ENCODE data around the gene MUSK.

DNA sequence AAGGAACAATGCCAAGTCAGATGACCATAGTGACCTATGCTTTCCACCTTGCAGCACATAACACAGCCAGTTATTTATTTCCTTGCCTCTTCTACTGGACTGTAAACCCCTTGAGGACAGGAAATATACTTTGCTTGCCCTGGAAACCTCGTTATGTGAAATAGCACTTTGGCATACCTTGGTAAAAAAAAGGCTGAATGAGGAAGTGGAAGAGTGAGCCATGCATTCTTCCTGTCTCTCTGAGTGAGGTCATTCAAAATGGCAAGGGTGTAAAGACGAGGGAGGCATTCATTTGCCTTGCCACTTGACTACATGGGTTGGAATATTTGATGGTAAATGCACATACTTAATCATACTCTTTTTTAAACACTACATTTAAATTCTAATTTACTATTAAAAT, 46.2 kb upstream of the MUSK start:
- TF ChIP-seq, protein P1, sequence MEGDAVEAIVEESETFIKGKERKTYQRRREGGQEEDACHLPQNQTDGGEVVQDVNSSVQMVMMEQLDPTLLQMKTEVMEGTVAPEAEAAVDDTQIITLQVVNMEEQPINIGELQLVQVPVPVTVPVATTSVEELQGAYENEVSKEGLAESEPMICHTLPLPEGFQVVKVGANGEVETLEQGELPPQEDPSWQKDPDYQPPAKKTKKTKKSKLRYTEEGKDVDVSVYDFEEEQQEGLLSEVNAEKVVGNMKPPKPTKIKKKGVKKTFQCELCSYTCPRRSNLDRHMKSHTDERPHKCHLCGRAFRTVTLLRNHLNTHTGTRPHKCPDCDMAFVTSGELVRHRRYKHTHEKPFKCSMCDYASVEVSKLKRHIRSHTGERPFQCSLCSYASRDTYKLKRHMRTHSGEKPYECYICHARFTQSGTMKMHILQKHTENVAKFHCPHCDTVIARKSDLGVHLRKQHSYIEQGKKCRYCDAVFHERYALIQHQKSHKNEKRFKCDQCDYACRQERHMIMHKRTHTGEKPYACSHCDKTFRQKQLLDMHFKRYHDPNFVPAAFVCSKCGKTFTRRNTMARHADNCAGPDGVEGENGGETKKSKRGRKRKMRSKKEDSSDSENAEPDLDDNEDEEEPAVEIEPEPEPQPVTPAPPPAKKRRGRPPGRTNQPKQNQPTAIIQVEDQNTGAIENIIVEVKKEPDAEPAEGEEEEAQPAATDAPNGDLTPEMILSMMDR (IDR thresholded peaks at IDR 0.05) = no peak
- TF ChIP-seq POLR2A (IDR thresholded peaks at IDR 0.05; ENCODE audit: low read length) (no peak), POLR2AphosphoS2 (conservative IDR thresholded peaks at IDR 0.05; ENCODE audit: low read length) (no peak), FOSL2 (IDR thresholded peaks at IDR 0.05) (no peak), FOSL2 (CRISPR knock-in tag; IDR thresholded peaks at IDR 0.05) (no peak), ZC3H11A (IDR thresholded peaks at IDR 0.05) (no peak), GATA3 (IDR thresholded peaks at IDR 0.05; ENCODE audit: borderline replicate concordance) (no peak)
- TF ChIP-seq, protein P2, sequence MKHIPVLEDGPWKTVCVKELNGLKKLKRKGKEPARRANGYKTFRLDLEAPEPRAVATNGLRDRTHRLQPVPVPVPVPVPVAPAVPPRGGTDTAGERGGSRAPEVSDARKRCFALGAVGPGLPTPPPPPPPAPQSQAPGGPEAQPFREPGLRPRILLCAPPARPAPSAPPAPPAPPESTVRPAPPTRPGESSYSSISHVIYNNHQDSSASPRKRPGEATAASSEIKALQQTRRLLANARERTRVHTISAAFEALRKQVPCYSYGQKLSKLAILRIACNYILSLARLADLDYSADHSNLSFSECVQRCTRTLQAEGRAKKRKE (CRISPR knock-in tag; IDR thresholded peaks at IDR 0.05; ENCODE audit: low read depth) = no peak
